ENCODE measurements around the gene LOXL4. TPM values are rescaled to one million over a fixed set of nuclear protein-coding genes. Genes with fewer than 3 reads are reported as not detected.

The LOXL4 gene
- total and polyA plus RNA-seq, 8 donors = 2.5 to 7.0 (median 5.6) TPM

- Histone ChIP-seq H3K36me3 (peaks cover 0 to 6% of the 10 kb centered on the region in 2 donors), H3K4me1 (peaks cover 0 to 6% of the 10 kb centered on the region in 2 donors), H3K9me3 (peaks cover 0 to 5% of the 10 kb centered on the region in 2 donors), H3K4me3 (no peak overlapping the region), H3K27ac (no peak overlapping the region), H3K27me3 (no peaks in the 10 kb centered on the region)
- DNase-seq (no peak), ATAC-seq (no peak)
- no peak for TF ChIP-seq CTCF (IDR thresholded peaks at IDR 0.05)
- intact Hi-C loops (cut with DNase I) = no loop called here
Observed at GRCh38 chr10:98226508-98227144, 41.4 kb downstream of the LOXL4 start.

GRCh38 chr10:98224996-98225395 is 43.0 kb downstream of the LOXL4 start:
- peaks cover 0 to 8% of the 10 kb centered on the region in 2 donors for H3K9me3 ChIP-seq
- no peak overlapping the region for H3K27ac ChIP-seq
- H3K4me1 ChIP-seq = peaks cover 0 to 6% of the 10 kb centered on the region in 2 donors
- no peak overlapping the region for H3K4me3 ChIP-seq
- no peak for TF ChIP-seq CTCF (IDR thresholded peaks at IDR 0.05)
- intact Hi-C loops (cut with DNase I) = no loop called here
- DNase-seq (no peak), ATAC-seq (no peak)
- H3K36me3 ChIP-seq = no peaks in the 10 kb centered on the region
- no peaks in the 10 kb centered on the region for H3K27me3 ChIP-seq

- intact Hi-C loops (cut with DNase I) = no loop called here
- peaks cover 0 to 13% of the 10 kb centered on the region in 2 donors for H3K9me3 ChIP-seq
- no peak for ATAC-seq
Observed at GRCh38 chr10:98224509-98224908, 43.5 kb downstream of the LOXL4 start.

GRCh38 chr10:98223874-98224273 is 44.1 kb downstream of the LOXL4 start:
- no peak for TF ChIP-seq CTCF (IDR thresholded peaks at IDR 0.05)
- intact Hi-C loops (cut with DNase I) = no loop called here
- ATAC-seq (no peak), DNase-seq (no peak)
- Histone ChIP-seq H3K9me3 (peaks cover 0 to 19% of the 10 kb centered on the region in 2 donors), H3K4me1 (peaks cover 0 to 6% of the 10 kb centered on the region in 2 donors), H3K4me3 (no peak overlapping the region), H3K36me3 (no peaks in the 10 kb centered on the region), H3K27me3 (no peaks in the 10 kb centered on the region), H3K27ac (no peak overlapping the region)

More at GRCh38 chr10:98224509-98224908, 43.5 kb downstream of the LOXL4 start:
- DNase-seq = no peak
- H3K4me1 ChIP-seq = peaks cover 0 to 6% of the 10 kb centered on the region in 2 donors
- no peaks in the 10 kb centered on the region for H3K27me3 ChIP-seq
- no peak overlapping the region for H3K4me3 ChIP-seq
- H3K36me3 ChIP-seq = no peaks in the 10 kb centered on the region
- H3K27ac ChIP-seq = no peak overlapping the region
- no peak for TF ChIP-seq CTCF (IDR thresholded peaks at IDR 0.05)

GRCh38 chr10:98217801-98218200 is 50.2 kb downstream of the LOXL4 start:
- intact Hi-C loops (cut with DNase I) = no loop called here
- Histone ChIP-seq H3K36me3 (no peaks in the 10 kb centered on the region), H3K9me3 (peaks cover 0 to 17% of the 10 kb centered on the region in 2 donors), H3K27ac (no peak overlapping the region), H3K4me3 (no peak overlapping the region), H3K4me1 (no peaks in the 10 kb centered on the region), H3K27me3 (no peaks in the 10 kb centered on the region)
- DNase-seq = no peak
- no peak for TF ChIP-seq CTCF (IDR thresholded peaks at IDR 0.05)
- ATAC-seq = no peak
